Thyroid gland (tissue), 4 donors: ENCODE data around the gene C17orf78.

ENCODE experiments used
- CTCF ChIP-seq, 6 experiments: fragments of 200-600 bp in 3 of 6; fragments of 450-650 bp in 3 of 6; sonication (generic) in 3 of 6; IDR thresholded peaks; one replicate each; pipeline ENCODE4 v1.5.1; 2016 to 2019; ENCODE audit warnings: antibody characterized with exemption in 6 of 6, mild to moderate bottlenecking in 2 of 6, inconsistent platforms in 1 of 6, moderate library complexity in 1 of 6
- POLR2A ChIP-seq, 2 donors: fragments of 450-650 bp; IDR thresholded peaks; one replicate each; pipeline ENCODE4 v1.6.1; 2017; ENCODE audit warnings: antibody characterized with exemption in 2 of 2, mild to moderate bottlenecking in 2 of 2, moderate library complexity in 1 of 2

DNA sequence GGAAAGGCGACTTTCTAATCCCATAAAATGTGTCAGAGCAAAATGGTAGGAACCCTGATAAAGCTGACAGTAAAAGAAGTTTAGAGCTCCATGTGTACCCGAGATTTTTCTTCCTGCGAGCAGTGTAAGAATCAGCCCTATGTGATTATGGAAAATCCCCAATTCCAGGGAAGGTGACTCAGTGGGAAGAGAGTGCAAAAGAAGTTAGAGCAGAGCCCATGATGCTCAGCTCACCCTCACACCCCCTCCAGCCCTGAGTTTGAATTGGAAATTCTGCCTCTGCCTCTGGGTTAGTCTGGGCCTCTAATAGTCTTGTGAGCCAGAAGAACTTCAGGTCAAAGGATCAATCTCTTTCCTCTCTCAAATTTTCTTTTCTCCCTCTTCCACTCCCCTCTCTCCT, 12.5 kb downstream of the C17orf78 start:
- TF ChIP-seq CTCF (IDR thresholded peaks at IDR 0.05) (no peak), POLR2A (IDR thresholded peaks at IDR 0.05) (no peak)
